HG03025 (cell line): ENCODE measurements around the gene SULT6B1.
"Not testable (repeated sequence)": the region's sequence is repeated elsewhere in the genome, so short reads cannot be mapped to it uniquely, and the experiment has no call there.

Experiments
- ATAC-seq: cut with Tn5 transposase; IDR thresholded peaks from one replicate; pipeline ENCODE4 v1.9.1; 2021; ENCODE audit warnings: mild to moderate bottlenecking, moderate library complexity; ENCODE audit not compliant: unreplicated experiment, low FRiP score

Gene SULT6B1

GRCh38 chr2:37188570-37188969 is at the start of gene SULT6B1:
TSS of gene SULT6B1 (minus strand) at chr2:37188670. CDS start at chr2:37188640, 30 bp downstream.
- no peak for ATAC-seq

GRCh38 chr2:37232131-37232933 is 43.9 kb upstream of the SULT6B1 start:
- no peak for ATAC-seq

GRCh38 chr2:37231241-37232130 is 43.0 kb upstream of the SULT6B1 start, which contains the start of the genes CEBPZ and NDUFAF7:
TSS of gene CEBPZ (minus strand) at chr2:37231596. CDS start at chr2:37231567, 29 bp downstream.
TSS of gene NDUFAF7 (plus strand) at chr2:37231658. CDS start at chr2:37231706, 48 bp downstream.
- ATAC-seq = peak; percentile 94

DNA sequence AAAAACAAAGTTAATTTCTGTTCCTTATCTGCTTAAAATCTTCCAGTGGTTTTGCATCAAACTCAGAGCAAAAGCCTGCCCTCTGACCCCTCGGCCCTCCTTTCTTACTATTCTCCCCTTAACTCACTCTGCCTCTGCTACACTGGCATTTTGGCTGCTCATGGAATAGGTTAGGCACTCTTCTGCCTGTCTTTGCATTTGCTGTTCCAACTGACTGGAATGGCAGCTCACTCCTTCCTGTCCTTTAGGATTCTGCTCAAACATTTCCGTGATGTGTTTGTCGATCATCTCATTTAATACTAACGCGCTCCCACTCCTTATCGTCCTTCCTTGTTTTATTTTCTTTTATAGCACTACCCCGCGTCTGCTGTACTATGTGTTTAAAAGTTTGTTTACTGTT is 42.1 kb upstream of the SULT6B1 start:
- no peak for ATAC-seq

DNA sequence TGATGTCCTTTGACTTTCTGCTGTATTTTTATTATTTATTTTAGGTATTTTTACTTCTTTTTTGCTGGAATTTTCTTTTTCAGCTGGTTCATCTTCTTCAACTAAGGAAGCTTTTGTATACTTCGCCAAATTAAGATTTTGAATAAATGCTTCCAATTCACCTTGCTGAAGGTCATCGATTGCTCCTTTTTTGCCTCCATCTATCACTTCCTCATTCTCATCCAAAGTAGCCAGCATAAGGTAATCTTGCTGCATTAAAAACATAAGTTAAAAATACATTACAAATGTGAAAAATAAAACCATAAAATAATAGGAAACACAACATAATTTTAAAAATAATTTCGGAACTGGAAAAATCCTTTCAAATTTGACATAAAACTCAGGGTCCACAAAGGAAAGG is 40.3 kb upstream of the SULT6B1 start:
- ATAC-seq = no peak

GRCh38 chr2:37226863-37227262 is 38.4 kb upstream of the SULT6B1 start:
- no peak for ATAC-seq

GRCh38 chr2:37225129-37225528 is 36.7 kb upstream of the SULT6B1 start:
- ATAC-seq = not testable (repeated sequence)

GRCh38 chr2:37224063-37224462 is 35.6 kb upstream of the SULT6B1 start:
- ATAC-seq = no peak

DNA sequence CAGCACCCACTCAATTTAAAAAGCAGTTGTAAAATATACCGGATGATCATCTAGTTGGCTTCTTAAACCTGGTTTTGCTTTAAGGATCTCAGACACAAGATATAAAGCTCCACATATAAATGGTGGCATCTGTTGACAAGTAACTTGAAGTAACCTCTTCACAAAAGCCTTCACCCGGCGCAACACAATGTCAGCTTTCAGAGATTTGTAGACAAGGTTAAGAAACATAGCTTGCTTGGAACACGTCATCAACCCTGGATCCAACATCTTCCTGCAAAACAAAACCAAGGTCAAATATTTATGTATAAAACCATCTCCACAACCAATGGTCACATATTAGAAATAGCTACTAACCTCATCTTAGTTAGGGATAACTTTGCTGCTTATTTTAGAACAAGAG is 34.7 kb upstream of the SULT6B1 start:
- no peak for ATAC-seq

GRCh38 chr2:37219046-37219445 is 30.6 kb upstream of the SULT6B1 start:
- ATAC-seq = no peak

DNA sequence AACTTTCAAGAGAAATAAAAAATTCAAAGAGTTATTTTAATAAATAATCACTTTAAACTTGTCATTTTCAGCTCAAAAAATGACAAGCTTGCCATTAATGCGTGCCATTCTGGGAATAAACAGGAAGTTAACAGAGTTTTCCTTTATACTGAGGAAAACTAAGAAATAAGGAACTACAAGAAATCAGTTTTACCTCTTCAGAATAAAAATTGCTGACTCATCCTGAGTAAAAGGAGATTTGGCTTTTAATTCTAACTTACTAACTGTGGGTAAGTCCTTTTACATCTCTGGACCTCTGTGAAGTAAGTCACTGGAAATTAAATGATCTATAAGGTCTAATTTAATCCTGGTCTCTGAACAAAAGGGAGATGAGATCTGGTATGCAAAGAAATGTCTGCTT is 26.8 kb upstream of the SULT6B1 start:
- no peak for ATAC-seq

DNA sequence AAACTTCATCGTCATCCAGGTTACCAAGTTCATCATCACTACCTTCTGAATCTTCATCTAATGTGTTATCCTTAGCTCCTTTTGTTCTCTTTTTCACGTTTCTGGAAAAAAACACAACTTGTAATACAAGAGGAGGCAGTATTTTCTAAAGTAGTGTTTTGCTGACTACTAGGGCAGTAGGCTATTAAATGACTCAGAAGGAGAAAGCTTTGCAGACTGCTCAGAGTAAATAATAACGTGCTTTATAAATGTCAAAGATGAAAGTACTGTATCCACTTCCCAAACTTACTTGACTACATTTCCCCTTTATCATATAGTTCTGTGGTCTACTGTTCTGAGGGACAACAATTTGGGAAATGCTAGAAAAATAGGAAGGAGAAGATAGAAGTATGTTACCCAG is 23.5 kb upstream of the SULT6B1 start:
- ATAC-seq = no peak

DNA sequence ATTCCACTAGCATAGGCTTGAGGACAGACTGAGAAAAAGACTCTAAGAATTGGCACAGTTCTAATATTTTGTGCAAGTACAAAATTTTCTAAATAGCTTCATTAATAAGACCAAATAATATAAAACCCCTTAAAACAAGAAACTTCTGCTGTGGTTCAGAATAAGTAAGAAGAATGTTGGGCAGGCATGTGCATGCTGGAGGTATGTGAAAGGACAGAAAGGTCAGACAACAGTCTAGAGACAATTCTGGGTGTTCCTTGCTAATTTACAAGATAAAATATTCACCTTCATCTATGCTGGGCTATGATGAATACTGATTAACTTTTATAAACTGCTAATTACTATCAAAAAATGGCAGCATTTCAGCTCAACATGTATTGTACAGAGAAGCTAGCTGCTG is 22.7 kb upstream of the SULT6B1 start:
- no peak for ATAC-seq

DNA sequence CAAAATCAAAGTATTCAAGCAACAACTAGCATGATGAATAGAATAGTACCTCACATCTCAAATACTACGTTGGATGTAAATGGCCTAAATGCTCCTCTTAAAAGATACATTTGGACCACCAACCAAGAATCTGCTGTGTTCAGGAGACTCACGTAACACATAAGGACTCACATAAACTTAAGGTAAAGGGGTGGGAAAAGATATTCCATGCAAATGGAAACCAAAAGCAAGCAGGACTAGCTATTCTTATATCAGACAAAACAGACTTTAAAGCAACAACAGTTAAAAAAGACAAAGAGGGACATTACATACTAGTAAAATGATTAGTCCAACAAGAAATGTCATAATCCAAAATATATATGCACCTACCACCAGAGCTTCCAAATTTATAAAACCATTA is 18.3 kb upstream of the SULT6B1 start:
- not testable (repeated sequence) for ATAC-seq

- ATAC-seq = no peak
Observed at GRCh38 chr2:37205689-37206341, 17.3 kb upstream of the SULT6B1 start.

- ATAC-seq = not testable (repeated sequence)
Observed at GRCh38 chr2:37205071-37205661, 16.7 kb upstream of the SULT6B1 start.

DNA sequence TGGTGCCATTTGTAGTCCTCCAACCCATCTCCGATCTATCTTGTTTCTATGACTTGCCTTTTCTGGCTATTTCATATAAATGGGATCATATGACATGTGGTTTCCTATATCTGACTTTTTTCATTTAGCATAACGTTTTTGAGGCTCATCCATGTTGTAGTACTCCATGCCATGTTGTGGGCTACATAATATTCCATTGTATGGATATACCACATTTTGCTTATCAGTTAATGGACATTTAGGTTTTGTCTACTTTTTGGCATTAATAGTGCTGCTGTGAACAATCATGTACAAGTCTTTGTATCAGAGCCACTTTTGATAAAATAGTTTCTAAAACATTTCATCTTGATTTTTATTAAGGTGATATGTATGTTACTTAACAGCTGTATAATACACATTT is 15.2 kb upstream of the SULT6B1 start:
- ATAC-seq = no peak

GRCh38 chr2:37201766-37202165 is 13.3 kb upstream of the SULT6B1 start:
- ATAC-seq = no peak

- ATAC-seq = no peak
Observed at GRCh38 chr2:37201208-37201607, 12.7 kb upstream of the SULT6B1 start.

DNA sequence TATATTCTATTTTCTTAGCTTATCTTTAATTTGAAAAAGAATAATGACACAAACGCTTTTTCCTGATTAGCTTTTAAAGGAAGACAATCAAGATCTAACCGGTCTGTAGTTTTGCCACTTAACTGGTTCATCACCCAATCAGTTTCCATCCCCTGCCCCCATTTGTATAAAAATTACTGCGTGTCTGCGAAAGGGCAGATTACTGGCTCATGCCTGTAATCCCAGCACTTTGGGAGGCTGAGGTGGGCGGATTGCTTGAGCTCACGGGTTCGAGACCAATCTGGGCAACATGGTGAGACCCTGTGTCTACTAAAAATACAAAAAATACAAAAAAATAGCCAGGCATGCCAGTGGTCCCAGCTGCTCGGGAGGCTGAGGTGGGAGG is 10.2 kb upstream of the SULT6B1 start:
- no peak for ATAC-seq
